ENCODE data around the gene ARFGEF2. TPM values are rescaled to one million over a fixed set of nuclear protein-coding genes. Genes with fewer than 3 reads are reported as not detected.

The ARFGEF2 gene
- total and polyA plus RNA-seq, 9 donors: 9.1 to 23.9 (median 18.5) TPM

DNA sequence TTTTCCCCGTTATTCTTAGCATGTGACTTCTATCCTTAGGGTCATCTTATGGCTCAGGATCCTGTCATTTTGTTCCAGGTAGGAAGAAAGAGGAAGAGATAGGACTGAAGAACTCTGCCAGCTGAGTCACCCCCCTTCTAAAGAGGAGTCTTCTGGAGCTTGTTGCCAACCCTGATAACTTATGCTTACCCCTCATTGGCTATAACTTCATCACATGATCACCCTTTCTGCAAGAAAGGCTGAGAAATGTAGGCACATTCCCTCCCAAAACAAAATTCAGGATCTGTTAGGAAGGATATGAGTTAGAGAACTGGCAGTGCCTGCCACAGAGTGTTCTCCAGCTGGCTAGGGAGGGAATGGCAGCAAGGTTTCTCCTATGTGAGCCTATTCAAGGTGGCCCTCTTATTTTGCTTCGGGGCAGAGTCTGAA is 35.6 kb downstream of the ARFGEF2 start:
- Histone ChIP-seq H3K36me3 (no peaks in the 10 kb centered on the region), H3K4me1 (ENCODE audit: insufficient read depth) (no peaks in the 10 kb centered on the region), H3K27me3 (no peaks in the 10 kb centered on the region), H3K9me3 (no peaks in the 10 kb centered on the region), H3K27ac (no peak overlapping the region), H3K4me3 (no peak overlapping the region)
- TF ChIP-seq CTCF (IDR thresholded peaks at IDR 0.05) (no peak), POLR2A (IDR thresholded peaks at IDR 0.05) (no peak)
- no peak for DNase-seq
- intact Hi-C loops (cut with DNase I): no loop called here
- 0 to 29% (median 22%) methylated on average over 2 of the region's 2 CpGs for WGBS, 3 donors

DNA sequence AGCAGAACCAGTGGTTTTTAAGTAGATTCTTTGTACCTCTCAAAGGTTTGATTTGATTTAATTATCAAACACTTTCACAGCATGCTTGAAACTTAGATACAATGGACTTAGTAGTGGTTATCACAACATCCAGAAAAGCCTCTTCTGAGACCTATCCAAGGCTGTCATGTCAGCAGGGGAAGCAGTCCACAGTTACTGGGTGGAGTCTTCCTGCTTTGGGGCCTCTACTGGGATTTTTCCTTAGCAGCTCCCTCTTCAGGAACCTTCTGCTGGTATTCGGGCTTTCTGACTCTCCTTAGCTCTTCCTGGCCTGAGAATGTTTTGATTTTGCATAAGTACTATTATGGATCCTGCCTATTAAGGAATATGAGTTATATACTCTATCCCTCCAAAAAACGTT is 36.0 kb downstream of the ARFGEF2 start:
- H3K4me3 ChIP-seq: no peak overlapping the region
- DNase-seq: no peak
- no peaks in the 10 kb centered on the region for H3K4me1 ChIP-seq (ENCODE audit: insufficient read depth)
- no peaks in the 10 kb centered on the region for H3K27me3 ChIP-seq
- TF ChIP-seq CTCF (IDR thresholded peaks at IDR 0.05): no peak
- TF ChIP-seq EP300 (IDR thresholded peaks at IDR 0.05): no peak
- no peak for TF ChIP-seq POLR2A (IDR thresholded peaks at IDR 0.05)
- intact Hi-C loops (cut with DNase I): no loop called here
- H3K36me3 ChIP-seq: no peaks in the 10 kb centered on the region
- WGBS, 3 donors: 64 to 76% (median 69%) methylated on average over 2 of the region's 2 CpGs
- no peak overlapping the region for H3K27ac ChIP-seq
- H3K9me3 ChIP-seq: no peaks in the 10 kb centered on the region

DNA sequence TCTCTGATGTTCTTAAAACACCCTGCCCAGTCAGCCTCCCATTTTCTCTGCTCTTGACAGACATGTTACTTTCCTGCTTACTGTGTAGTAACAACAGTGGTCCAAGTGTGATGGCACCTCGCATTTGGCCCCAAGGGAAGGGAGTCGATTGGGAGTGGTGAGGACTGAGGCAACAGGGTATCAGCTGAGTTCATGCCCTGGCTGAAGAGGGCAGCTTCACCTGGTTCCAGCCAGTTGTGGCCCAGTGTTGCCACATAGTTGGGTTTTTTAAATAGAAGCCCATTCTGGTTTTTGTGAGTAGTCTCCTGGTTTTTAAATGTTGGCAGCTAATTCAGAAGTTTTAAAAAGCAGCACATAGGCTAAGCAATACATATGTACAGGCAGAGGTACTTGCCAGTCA is 37.2 kb downstream of the ARFGEF2 start:
- Histone ChIP-seq H3K4me3 (no peak overlapping the region), H3K27me3 (no peaks in the 10 kb centered on the region), H3K36me3 (no peaks in the 10 kb centered on the region), H3K4me1 (ENCODE audit: insufficient read depth) (no peaks in the 10 kb centered on the region), H3K9me3 (no peaks in the 10 kb centered on the region), H3K27ac (no peak overlapping the region)
- TF ChIP-seq POLR2A (IDR thresholded peaks at IDR 0.05): no peak
- no peak for TF ChIP-seq CTCF (IDR thresholded peaks at IDR 0.05)
- no peak for TF ChIP-seq EP300 (IDR thresholded peaks at IDR 0.05)
- intact Hi-C loops (cut with DNase I): no loop called here
- WGBS, 3 donors: 89 to 97% (median 92%) methylated on average over 2 of the region's 2 CpGs
- DNase-seq: no peak

GRCh38 chr20:48959899-48960550 is 38.5 kb downstream of the ARFGEF2 start:
- 91 to 93% (median 92%) methylated on average over 9 of the region's 9 CpGs for WGBS, 3 donors
- H3K27ac ChIP-seq: no peak overlapping the region
- H3K9me3 ChIP-seq: no peaks in the 10 kb centered on the region
- intact Hi-C loops (cut with DNase I): no loop called here
- DNase-seq: no peak
- H3K4me3 ChIP-seq: no peak overlapping the region
- H3K27me3 ChIP-seq: no peaks in the 10 kb centered on the region
- TF ChIP-seq POLR2A (IDR thresholded peaks at IDR 0.05) (no peak), CTCF (IDR thresholded peaks at IDR 0.05) (no peak), EP300 (IDR thresholded peaks at IDR 0.05) (no peak)
- no peaks in the 10 kb centered on the region for H3K36me3 ChIP-seq
- no peaks in the 10 kb centered on the region for H3K4me1 ChIP-seq (ENCODE audit: insufficient read depth)

All from ovary (tissue), 9 donors.